ENCODE results near the gene CAMK4.

Gene CAMK4

DNA sequence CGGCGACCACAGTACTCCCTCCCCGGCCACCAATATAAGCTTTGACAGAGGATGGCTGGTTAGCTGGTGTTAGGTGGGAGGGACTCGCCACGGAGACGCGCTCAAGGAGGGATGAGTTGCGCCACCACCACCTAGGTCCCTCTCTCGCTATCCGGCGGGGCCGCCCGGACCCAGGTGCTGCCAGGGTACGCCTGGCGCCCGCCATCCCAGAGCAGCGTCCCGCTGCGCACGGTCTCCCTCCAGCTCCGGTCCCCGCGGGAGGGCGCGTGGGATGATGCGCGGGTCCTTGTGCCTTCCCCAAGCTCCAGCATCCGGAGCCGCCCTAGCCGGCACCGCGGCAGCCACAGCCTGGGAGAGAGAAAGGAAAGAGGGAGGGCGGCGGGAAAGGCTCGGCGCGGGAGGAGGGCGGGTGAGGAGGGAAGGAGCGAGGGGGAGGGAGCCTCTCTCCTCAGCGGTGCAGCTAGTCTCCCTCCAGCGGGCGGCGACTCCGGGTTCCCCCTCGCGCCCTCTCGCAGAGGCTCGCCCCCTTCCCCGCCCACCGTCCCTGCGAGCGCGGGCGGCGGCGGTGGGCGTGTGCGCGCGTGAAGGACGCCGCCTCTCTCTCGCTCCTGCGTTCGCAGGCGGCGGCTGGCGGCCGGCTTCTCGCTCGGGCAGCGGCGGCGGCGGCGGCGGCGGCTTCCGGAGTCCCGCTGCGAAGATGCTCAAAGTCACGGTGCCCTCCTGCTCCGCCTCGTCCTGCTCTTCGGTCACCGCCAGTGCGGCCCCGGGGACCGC, at the start of gene CAMK4:
TSS of gene CAMK4 (plus strand) at position 598 of the 774 bp plus-strand sequence. CDS start at position 698, 100 bp downstream.
- peak; percentile 55 to 57 for DNase-seq (ENCODE audit: low read depth in 2 of 2)

DNA sequence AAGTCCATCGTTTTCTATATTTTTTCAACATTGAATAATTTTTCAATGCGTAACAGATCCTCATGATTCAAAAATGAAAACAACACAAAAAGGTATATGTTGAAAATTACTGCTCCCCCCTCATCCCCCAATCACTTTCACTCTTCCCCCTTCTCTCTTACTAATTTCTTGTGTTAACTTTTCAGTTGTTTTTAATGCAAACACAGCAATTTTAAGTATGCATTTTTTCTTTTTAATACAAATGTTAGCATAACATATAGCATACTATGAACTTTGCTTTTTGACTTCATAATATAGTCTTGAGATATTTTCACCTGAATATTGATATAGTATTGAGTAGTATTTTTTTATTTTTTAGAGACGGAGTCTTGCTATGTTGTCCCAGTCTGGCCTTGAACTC, 41.1 kb upstream of the CAMK4 start:
- no peak for DNase-seq (ENCODE audit: low read depth in 2 of 2)

DNA sequence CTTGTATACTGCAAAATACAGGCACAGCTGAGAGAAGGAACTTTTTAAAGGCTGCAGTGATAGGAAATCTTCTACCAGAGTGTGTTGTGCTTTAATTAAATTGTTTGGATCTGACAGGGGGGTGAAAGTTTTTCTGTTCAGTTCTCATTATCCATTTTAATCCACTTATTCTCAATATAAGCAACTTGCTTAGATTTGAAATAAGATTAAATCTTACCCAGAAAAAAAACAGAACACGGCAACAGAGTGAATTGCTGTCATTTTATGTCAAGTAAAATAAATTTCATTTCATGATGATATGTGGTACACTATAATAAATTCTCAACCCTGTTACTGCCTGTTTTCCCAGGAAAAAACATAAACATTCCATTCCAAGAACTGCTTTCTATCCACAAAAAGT, 37.1 kb upstream of the CAMK4 start:
- DNase-seq (ENCODE audit: low read depth in 2 of 2), result no peak

DNA sequence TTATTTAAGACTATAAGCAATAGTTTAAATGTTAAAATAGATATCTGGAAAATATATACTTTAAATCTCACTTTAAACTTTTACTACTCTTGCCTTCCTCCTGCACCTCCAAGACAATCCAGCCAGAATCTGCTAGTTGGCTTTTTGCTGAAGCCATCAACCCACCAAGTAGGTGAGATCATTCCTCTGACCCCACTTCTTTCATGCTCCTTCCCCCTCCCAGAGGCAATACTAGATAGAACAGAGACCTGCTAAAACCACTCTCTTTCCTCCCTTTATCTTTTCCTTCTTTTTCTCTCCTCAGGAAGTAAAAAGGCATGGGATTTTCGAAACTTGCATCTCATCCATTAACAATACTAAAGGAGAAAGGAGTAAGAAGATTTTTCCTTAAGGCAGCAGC, 30.1 kb upstream of the CAMK4 start:
- DNase-seq (ENCODE audit: low read depth in 2 of 2), result no peak

DNA sequence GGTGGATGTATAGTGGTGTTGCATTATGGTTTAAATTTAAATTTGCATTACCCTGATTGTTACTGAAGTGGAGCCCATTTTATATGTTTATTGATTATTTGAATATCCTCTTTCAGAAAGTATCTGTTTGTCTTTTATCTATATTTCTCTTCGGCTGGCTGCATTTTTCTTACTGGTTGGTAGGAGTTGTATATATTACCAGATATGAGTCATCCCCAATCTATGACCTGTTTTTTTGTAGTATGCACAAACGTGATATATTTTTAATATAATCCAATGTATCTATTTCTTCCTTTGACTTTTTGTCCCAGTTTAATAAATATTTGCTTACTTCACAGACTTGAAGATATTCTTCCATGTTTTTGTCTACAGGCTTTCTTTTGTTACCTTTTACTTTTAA, 29.3 kb upstream of the CAMK4 start:
- DNase-seq (ENCODE audit: low read depth in 2 of 2), result no peak

DNA sequence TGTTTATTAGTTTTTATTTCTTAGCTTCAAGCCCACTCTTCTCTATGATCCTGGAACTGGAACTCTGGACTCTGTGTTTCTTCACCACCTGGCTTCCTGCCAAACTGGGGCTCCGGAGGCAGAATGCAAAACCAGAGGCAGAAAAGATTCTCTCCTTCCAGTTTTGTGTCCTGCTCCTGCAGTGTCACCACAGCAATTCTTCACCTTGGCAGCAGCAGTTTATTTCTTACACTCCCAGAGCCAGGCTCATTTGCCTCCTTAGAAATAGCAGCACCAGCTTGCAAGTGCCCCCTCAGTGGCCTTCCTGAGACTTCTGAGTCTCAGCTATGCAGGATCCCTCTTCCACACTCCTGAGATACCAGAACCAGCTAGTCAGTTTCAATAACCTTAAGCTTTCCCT, 26.7 kb upstream of the CAMK4 start:
- no peak for DNase-seq (ENCODE audit: low read depth in 2 of 2)

DNA sequence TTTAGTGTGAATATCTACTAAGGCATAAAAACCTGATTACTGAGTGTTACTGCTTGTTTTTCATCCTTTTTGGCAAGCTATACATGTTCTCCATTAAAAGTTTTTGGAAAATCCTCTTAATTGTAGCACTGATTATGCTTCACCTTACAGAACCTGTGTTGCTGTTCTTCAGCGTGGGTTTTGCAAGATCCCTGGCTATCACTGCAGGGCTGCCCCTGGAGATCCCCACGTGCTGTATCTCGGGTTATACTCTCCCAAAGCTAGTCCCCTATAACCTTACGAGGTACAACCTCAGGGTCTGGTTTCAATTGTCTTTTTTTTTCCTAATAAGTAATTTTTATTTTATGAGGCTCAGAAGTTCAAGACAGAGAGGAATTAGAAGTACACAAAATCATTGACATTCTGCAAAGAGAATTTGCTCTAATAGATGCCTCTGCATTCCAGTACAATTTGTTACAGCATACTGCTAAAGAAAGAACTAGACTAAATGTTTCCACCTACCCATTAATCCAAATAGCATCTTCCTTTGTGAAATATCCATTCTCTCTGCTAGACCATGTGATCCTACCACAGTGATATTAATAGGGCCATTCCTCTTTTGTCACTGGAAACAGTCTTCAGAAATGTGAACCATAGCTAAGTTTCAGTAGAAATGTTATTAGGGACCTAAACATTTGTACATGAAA, 25.8 kb upstream of the CAMK4 start:
- DNase-seq (ENCODE audit: low read depth in 2 of 2), result no peak

DNA sequence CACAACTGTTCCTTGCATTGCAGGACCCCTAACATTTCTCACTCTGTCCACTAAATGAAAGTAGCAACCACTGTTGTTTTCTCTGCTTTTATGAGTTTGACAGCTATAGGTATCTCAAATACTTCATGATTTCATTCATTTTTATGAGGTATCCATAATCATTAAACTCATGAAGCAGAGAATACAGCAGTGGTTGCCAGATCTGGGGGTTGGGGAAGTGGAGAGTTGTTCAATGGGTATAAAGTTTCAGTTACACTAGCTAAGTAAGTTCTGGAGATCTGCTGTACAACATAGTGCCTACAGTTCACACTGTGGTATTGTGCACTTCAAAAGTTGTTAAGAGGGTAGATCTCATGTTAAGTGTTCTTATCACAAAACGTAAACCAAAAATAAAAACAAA, 23.4 kb upstream of the CAMK4 start:
- no peak for DNase-seq (ENCODE audit: low read depth in 2 of 2)

DNA sequence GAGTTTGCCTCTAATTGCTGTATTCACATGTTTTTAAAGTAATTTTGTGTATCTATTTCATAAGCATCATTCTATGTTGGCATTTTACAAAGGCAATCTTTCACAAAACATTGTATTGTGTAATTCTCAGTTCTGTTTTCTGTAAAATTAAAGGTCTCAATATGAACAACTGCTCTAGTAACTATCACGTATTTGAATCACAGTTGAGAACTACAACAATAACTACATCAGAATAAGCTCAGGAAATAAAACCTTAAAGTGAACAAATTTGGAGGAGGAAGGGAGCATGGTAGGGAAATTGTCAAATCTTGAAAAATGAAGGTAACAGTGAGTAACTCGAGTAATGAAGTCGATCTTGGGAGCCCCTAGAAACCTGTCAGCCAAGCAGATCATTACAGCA, 22.5 kb upstream of the CAMK4 start:
- no peak for DNase-seq (ENCODE audit: low read depth in 2 of 2)

DNA sequence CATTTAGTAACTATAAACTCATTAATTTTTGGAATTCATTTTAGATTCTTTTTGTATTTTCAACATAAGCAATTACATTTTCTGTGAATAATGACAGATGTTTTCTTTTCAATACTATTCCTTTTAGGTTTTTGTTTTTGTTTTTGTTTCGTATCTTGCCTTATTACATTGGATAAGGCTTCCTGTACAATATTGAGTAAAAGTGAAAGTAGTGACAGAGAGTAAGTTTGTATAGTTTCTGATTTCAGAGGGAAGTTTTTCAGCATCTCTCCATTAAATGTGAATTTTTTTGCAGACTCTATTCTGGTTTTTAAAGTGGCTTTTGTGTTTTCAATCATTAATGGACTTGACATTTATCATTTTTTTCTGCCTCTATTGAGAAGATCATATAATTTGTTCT, 12.8 kb upstream of the CAMK4 start:
- no peak for DNase-seq (ENCODE audit: low read depth in 2 of 2)

DNA sequence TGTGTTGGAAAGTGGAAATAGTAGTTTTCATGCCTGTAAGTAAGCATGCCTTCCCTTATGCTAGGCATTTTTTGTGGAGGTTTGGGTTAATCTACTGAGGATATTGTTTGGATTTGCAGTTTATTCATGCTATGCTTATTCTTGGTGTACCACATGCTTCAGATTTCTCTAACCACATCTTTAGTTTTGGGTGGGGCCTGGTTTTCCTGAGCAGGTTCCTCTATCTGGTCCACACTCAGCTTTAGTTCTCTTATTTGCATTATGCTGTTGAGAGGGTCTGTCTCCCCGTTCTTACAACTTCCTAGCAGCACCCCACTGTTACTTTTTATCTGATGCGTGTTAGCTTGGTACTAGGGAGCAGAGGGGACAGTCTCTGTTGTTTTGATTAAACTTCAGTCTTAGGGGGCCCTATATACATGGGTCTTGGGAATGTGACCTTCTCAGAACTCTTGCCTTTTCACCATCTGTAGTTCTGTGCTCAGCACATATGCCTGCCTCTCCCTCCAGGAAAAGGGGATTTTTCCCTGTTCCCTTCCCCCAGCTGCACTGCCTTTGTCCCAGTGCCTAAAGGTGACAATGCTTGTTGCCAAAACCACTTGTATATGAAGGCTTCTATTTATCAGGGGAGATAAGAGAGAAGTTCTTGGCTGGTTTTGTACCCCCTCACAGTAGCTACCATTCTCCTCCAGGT, 10.0 kb upstream of the CAMK4 start:
- DNase-seq (ENCODE audit: low read depth in 2 of 2), result no peak

DNA sequence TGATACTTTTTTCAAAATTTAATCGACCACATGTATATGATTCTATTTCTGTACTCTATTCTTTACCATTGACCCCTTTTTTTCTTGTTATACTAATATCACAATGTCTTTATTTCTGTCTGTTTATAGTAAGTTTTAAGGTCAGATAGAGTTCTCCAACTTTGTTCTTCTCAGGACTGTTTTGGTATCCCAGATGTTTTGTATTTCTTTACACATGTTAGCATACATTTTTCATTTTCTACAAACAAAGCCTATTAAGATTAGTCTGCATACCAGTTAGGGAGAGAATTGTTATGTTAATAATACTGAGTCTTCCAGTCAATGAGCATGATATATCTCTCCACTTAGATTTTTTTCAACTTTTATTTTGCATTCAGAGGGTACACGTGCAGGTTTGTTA, 8.2 kb upstream of the CAMK4 start:
- no peak for DNase-seq (ENCODE audit: low read depth in 2 of 2)

DNA sequence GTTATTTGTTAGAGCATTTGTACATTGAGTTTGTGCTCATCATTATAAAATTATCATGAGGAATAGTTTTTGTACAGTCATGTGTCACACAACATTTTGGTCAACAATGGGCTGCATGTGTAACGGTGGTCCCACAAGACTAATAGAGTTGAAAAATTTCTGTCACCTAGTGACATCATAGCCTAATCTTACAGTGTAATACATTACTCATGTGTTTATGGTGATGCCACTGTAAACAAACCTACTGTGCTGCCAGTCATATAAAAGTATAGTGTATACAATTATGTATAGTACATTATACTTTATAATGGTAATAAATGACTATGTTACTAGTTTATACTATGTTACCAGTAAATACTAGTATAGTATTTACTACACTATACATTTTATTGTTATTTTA, 3.0 kb upstream of the CAMK4 start:
- DNase-seq (ENCODE audit: low read depth in 2 of 2), result no peak

DNA sequence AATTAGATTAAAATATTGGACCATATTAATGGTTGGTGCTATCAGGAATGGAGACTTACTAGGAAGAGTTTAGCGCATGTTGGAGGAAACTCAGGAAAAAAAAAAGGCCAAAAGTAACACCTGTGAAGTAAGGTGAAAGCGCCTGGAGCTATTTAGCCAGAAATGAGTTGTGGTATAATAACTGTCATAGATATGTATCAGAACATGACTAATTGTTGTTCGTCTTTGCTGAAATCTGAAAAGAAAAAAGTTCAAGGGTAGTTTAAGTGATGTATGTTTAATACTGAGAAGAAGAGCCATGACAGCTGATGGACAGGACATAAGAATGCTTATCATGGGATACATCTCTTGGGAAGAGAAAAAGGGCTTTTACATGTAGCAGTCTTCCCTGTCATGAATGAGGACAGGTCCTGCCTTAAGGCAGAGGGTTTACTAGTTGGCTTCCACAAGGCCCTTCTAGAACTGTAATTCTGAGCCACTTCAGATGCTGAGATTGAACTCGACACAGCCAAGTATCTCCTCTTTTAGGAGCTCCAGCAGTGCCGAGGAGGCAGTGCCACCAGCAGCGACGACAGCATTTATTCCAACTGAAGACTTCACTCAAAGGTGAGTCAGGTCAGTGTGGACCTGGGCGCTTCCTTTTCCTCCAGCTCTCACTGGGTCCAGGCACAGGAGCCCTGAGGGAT, 940 bp upstream of the CAMK4 start:
- DNase-seq (ENCODE audit: low read depth in 2 of 2), result no peak

DNA sequence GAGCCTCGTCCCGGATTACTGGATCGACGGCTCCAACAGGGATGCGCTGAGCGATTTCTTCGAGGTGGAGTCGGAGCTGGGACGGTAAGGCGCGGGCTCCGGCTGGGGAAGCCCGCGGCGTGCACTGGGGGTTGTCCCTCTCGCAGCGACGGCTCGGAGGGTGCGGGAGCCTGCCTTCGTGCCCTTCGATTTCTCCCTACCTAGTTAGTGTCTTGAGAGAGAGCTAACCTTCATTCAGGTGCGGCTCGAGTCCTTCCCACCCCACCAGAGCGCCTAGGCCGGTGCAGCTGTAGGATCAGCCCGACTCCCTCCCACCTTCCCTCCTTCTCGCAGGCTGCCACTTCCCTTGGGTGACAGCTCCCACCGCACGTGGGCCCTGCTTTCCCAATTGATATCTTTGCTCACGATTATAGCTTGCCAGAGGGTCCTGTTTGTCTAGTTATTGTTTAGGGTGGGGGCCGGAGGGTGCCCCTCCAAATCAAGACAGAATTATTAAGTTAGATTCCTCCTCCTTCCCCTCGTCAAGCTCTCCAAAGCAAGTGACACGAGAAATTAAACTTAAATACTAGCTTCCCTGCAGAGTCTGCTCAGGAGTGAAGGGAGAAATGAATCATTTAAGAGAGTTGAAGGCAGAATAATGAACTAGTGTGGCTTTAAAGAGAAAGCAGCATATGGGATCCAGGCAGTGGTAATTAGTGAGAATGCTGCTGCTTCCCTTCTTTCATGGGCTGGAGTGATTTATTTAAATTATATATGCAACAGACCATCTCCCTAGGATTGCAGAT, 569 bp downstream of the CAMK4 start:
- no peak for DNase-seq (ENCODE audit: low read depth in 2 of 2)

DNA sequence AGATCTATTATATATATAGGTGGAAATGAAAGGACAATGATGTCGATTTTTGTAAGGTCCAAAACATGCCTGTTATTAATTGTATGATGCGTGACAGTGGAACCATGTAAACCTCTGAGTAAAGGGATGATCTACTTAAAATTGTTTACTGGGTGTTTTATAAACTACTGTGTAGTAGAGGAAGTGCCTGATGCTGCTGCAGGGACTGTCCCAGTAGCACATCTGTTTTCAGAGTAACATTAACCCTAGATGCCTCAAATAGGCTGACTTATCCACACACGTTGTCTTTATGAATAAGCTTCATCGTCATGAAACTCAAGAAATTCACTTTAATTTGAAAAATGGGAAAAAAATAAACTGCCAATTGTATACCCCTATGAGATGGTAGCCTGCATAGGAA, 1.7 kb downstream of the CAMK4 start:
- no peak for DNase-seq (ENCODE audit: low read depth in 2 of 2)

DNA sequence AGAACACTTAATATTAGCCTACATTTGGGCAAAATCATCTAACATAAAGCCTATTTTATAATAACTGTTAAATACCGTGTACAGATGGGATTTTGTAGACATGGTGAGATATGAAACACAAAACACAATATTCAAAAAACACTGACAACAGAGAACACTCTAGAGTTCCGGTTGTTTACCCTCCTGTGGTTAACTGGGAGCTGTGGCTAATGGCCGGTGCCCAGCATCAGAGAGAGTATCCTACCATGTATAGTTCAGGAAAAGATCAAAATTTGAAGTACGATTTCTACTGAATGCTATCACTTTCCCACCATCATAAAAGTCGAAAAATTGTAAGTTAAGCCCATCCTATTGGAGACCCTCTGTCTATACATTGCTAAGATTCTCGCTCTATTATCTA, 2.4 kb downstream of the CAMK4 start:
- no peak for DNase-seq (ENCODE audit: low read depth in 2 of 2)

DNA sequence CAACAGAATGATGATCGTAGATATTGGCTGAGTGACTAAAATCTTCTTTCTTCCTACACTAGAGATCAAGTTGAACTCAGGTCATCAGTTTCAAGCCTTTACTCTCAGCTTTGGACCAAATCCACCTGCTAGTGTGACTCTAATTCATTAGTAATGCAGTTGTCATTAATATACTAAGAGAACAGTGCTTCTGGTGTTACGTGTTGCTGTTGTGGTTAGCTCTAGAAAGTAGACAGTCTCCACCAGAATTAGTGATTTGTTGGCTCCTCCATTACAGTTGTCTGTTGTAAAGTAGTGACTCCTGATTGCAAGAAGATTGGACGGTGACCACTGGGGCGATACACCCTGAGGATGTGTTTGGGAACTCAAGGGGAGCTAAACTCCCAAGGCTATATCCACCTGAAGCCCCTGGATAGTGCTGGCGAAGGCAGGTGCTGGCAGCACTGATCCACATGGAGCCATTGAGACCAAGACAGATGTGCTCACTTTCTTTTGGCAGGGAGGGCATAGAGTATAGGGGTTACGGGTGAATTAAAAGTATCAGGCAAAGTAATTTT, 3.1 kb downstream of the CAMK4 start:
- DNase-seq (ENCODE audit: low read depth in 2 of 2), result no peak

DNA sequence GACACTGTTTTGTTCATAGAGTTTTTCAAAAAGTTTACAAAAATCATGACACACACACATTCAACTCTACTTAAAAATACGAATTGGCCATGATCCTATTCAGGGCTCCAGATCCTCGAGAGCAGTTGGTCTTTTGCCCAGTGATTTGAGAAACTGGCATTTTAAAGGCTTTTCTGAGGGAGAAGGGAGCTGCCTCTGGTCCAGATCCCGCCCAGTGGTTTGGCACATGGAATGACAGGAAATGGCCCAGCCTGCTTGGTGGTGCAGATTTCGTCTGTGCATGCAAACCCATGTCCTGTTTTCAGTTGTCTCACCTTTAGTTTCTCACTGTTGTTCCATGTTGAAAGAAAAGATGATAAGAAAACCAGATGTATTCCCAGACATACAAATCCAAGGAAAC, 3.6 kb downstream of the CAMK4 start:
- DNase-seq (ENCODE audit: low read depth in 2 of 2), result no peak

DNA sequence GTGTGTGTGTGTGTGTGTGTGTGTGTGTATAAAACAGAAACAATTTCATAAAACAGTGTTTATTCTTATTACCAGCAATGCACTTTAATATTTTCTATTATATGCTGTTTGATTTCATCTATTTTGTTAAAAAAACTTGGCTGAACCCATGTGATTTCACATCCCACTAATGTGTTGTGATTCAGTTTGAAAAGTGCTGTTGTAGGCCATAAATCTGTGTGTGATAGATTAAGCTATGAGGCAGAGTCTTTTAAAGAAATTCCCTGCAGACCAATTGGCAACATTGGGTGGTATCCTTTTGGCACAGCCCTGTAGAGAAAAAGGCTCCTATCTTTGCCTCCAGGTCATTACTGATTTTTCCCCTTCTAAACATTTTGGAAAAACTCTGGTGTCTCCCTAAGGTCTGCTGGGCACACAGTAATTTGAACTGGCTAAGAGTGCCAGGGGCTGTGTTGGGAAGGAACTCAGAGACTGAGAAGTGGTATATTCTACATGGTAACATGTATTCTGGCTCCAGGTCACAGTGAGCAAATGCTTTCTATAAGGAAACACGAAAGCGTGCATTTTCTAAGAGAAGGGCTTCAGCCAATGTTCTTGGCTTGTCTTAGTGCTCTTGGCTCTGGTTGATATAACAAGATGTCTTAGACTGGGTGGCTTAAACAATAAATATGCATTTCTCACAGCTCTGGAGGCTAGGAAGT, 4.5 kb downstream of the CAMK4 start:
- DNase-seq (ENCODE audit: low read depth in 2 of 2), result no peak

Measured in stimulated activated CD8-positive, alpha-beta memory T cell treated with anti-CD3 and anti-CD28 coated beads, Interleukin-7, amount 100 ng/mL, for 1 hour (primary cell).